ENCODE results near the gene MGLL.

MGLL gene

DNA sequence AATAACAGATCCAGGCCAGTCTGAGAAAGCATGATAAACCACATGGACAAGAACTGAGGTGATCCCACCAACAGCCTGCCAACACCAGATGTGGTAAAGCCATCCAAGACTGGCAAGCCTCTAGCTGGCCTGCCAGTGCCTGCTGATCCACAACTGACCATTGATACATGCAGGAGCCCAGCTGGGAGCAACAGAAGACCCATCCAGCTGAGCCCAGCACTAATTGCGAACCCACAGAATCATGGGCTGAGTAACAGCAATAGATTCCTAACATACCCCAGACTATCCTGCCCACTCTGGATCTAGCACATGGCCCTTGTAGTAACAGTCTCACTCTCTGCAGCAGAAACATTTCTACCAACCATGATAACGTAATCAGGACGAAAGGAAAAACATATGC, 10.6 kb downstream of the MGLL start:
- DNase-seq (ENCODE audit: low read depth) = no peak

DNA sequence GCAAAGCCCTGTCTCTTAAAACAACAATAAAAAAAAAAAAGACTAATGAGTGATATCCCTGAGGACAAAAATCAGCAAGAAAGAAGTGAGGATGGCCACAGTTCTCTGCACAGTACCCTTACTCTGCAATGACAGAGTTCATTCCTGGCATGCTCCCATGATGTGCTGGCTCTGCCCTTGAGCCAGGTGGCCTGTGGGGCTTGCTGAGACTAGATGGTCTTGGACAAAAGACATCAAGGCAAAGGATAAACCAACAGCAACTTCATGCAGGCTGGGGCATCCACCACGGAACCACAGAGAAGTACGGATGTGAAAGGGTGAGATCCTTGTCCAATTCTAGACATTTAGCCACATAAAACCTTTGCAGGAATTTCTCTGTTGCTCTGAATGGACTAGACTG, 12.7 kb downstream of the MGLL start:
- no peak for DNase-seq (ENCODE audit: low read depth)

DNA sequence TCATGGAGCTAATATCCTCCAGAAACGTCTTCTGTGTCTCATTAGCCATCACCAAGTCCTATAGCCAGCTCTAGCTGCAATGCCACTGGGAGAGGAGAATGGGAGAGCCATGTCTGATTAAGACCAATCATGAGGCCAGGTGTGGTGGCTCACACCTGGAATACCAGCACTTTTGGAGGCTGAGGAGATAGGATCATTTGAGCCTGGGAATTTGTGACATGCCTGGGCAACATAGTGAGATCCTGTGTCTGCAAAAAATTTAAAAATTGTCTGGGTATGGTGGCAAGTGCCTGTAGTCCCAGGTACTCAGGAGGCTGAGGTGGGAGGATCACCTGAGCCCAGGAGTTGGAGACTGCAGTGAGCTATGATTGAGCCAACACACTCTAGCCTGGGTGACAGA, 13.1 kb downstream of the MGLL start:
- DNase-seq (ENCODE audit: low read depth) = no peak

DNA sequence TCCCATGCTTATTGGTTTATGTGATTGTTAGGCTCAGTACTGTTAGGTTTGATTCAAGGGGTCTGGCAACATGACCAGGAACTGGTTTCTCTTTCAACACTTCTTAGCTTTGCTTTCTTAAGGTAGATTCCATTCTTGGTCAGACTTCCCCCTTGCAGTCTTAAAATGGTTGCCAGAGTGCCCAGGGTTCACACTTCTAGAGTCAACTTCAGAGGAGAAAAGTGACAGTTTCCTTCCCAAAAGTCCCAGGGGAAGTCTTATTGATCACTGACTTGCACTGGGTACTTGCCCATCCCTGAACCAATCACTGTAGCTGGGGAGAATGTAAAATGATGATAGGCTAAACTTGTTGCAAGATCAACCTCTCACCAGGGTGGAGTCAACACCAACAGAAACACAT, 14.1 kb downstream of the MGLL start:
- no peak for DNase-seq (ENCODE audit: low read depth)

DNA sequence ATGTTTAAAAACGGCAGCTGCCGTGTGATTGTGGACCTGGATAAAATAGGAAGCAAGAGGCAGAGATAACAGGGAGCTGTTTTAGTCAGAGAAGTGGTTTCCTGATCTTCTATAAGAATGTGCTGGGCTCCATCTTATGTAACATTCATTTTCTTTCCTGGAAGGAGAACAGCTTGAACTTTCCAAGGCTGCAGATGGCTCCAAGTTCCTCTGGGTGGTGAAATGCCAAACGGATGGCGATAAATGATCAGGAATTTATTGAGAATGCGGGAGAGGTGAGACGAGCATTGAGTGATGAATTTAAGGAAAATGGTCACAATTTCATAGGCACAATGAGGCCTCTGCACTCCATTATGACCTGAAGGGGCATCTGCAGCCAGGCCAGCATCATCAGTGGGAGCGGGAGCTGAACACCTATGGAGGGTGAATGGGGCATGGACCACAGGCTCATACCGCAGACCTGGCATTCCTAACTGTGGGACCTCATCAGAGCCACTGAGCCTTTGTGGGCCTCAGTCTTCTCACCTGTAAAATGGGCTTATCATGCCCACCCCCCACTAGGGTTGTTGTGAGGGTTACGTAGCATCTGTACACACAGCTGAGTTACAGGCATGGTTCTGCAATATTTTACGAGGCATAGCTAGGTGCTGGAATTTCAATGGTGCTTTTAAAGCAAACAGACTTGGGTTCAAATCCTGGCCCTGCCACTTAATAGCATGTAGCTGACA, 17.1 kb downstream of the MGLL start:
- DNase-seq (ENCODE audit: low read depth) = no peak

DNA sequence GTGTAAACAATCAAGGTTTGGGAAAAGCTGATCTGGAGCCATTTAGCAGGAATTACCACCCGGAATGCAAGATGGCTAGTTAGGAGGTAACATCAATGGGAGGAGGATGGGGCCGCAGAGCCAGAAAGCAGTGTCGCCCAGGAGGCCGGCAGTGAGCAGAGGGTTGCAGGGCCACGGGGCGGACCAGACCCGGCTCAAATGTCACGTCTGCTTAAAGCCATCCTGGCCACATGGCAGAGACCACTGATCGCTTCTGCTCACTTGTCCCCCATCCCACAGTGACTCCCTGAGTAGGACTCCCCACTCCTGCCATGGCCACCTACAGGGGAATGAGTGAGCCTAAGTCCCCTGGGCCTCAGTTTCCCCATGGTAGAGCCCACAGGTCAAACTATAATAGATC, 18.2 kb downstream of the MGLL start:
- no peak for DNase-seq (ENCODE audit: low read depth)

DNA sequence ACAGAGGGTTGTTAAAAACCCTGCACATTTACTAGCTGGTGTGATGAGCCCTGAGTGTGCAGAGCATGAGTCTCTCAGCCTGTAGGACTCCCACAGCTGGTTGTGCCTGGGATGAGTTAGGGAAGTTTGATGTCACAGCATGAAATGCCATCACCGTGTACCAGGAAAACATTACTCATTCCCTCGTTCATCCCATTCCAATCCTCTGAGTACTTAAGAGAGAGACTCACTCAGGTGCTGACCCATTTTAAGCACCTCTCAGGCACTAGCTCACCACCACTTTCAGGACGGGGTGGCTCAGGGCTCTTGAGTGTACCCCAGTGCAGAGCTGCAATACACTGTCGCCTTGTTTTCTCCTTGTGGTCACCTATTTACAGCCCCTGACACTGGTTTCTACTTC, 18.7 kb downstream of the MGLL start:
- no peak for DNase-seq (ENCODE audit: low read depth)

DNA sequence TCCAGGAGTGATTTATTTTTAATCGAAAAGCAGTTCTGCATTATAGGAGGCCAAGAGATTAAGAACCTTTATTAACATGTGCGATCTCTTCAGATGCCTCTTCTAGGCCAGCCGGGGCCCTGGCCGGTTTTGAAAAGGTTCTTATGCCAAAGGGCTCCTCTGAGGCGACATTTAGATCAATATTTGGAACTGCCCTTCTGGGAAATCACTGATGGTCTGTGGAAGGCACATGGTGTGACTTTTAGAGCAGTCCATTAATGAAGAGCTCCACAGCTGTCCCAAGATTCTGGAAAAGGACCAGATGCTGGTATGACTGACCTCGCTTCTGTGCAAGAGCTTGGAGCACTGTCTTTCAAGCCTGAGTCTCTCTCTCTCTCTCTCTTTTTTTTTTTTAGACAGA, 19.7 kb downstream of the MGLL start:
- DNase-seq (ENCODE audit: low read depth) = no peak

DNA sequence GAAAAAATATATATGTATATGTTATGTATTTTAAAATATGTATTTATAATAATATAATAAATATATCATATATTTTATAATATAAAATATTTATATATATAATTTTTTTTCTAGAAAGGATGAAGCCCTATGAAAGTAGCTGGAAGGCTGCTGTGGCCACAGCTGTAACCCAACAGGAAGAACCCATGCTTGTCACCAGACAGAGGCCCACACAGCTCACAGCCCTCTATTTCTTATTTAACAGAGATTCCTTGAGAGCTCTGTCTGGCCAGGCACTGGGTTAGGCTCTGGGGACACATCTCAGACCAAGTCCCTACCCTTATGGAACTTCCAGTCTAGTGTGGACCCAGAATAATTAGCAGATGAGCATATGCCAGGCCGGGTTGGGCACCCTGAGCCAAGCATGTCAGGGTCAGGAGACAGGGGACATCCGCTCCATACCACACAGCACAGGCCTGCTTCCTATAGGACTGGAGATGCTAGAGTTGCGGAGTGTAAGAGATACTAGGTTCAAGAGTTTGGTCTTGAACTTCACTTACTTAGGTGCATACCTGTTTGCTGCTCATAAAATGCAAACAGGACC, 20.5 kb downstream of the MGLL start:
- DNase-seq (ENCODE audit: low read depth) = no peak

DNA sequence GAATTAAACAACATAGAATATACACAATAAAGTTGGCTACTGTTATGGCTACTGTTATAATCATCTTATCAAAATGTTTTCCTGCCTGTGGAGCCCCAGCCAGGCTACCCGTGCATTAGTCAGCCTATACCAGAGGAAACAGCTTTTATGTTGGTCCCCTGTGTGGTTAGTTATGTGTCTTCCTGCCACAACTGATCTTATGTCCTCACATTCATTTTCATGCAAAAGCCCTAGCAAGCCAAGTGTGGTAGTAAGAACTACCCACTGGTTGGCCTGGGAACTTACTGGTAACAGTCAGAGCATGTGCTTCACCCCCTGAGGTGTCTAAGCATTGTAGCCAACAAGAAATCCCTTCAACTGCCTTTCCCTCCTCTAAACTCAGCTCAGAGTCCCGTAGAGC, 21.8 kb downstream of the MGLL start:
- DNase-seq (ENCODE audit: low read depth) = no peak

DNA sequence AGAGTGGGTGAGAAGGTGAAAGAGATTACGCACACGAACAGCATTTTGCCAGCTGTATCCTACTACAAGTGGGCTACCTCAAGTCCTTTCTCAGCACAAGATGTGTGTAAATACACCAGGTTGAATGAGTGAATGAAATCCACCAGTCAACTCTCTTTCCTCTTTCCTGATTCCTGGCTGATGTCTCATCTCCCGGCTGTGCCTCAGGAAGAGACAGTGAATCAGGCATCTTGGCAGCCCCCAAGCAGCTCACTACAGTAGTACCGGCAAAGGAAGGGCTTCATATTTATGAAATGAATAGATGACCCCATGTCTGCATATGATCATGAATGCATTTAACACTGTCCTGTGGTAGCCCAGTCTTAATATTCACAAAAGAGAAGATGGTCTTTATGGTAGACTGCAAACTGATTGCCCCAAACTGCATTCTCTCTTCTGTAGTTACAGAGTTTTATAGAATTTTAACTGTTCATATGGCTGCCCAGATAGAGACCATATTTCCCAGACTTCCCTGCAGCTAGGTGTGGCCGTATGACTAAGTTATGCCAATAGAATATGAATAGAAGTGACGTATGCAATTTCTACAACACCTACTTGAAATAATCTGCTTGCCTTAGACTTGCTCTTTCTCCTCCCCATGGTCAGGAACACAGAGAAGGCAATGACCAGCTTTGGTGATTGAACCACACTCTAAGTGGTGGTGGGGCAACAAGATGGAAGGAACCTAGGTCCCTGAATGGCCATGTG, 22.7 kb downstream of the MGLL start:
- DNase-seq (ENCODE audit: low read depth) = no peak

DNA sequence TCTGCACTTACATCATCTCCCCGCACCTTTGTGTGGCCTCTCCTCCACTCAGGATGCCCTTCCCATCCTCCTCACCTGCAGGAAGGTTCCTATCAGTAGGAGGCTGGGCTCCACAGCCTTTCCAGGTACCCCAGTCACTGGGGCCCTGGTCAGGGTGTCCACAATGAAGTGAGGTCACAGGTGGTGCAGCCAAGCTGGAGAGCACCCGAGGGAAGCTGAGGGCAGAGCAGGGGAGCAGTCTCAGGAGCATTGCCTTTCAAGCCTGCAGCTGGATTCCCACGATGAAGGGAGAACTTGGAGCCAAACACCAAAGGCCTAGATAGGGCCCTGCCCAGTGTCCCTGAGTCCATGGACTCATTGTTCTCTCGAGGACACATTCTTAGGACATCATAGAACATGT, 23.6 kb downstream of the MGLL start:
- DNase-seq (ENCODE audit: low read depth) = no peak

DNA sequence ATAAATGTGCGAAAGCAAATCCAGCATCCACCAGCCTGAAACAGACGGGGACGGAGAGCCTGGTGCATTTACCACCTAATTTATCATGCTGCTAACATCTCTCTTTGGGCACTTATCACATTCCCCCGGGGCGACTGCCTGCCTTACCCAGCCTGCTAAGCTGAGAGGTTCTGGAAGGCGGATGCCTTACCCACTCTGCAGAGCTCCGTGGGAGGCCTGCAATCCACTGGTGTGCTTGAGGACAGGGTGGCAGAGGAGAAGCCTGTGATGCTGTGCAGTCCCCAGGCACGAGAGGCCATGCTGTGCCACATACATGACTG, 25.5 kb downstream of the MGLL start:
- DNase-seq (ENCODE audit: low read depth) = no peak

DNA sequence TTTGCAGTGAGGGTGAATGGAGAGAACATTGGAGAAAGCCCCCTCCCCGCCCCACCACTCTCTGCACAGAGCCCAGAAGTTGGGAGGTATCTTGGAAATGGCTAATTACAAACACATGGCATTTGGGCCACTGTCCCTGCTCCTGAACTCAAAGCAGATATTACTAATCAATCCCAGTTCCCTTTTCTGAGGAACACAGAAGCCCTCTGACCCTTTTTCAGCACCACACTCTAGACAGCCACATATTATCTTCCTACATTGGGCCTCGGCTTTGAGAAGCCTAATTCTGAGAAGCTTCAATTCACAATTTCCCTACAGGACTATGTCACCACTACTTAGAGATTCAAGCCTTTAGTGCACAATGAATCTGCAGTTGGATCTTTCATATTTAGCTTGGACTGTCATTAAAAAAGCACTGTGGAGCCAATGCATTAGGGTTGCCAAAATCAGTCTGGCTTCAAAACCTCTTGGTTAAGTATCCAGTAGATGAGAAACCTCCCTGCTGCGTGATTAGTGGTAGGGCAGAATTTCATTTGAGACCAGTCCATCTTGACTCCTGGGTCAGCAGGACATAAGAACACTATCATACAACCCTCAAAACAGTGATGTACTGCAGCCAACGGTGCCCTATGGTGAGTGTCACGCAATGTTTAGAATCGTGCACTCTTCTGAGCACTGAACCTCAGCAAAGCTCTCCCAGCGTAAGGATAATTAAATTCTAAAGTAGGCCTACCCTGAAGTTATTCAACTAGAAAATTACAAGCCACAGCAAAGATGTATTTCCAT, 26.1 kb downstream of the MGLL start:
- DNase-seq (ENCODE audit: low read depth) = no peak

DNA sequence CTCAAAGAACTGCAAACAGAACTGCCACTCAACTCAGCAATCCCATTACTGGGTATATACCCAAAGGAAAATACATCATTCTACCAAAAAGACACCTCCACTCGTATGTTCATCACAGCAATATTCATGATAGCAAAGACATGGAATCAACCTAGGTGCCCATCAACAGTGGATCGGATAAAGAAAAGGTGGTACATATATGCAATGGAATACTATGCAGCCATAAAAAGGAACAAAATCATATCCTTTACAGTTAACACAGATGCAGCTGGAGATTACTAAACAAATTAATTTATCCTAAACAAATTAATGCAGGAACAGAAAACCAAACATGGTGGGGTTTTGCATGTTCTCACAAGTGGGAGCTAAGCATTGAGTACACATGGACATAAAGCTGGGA, 27.3 kb downstream of the MGLL start:
- DNase-seq (ENCODE audit: low read depth) = no peak

DNA sequence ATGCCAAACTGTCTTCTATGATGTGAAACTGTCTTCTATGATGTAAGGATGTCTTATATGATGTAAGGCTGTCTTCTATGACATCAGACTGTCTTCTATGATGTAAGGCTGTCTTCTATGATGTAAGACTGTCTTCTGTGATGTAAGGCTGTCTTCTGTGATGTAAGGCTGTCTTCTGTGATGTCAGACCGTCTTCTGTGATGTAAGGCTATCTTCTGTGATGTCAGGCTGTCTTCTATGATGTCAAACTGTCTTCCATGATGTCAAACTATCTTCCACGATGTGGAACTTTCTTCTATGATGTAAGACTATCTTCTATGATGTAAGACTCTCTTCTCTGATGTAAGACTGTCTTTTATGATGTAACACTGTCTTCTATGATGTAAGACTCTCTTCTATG, 27.9 kb downstream of the MGLL start:
- DNase-seq (ENCODE audit: low read depth) = no peak

DNA sequence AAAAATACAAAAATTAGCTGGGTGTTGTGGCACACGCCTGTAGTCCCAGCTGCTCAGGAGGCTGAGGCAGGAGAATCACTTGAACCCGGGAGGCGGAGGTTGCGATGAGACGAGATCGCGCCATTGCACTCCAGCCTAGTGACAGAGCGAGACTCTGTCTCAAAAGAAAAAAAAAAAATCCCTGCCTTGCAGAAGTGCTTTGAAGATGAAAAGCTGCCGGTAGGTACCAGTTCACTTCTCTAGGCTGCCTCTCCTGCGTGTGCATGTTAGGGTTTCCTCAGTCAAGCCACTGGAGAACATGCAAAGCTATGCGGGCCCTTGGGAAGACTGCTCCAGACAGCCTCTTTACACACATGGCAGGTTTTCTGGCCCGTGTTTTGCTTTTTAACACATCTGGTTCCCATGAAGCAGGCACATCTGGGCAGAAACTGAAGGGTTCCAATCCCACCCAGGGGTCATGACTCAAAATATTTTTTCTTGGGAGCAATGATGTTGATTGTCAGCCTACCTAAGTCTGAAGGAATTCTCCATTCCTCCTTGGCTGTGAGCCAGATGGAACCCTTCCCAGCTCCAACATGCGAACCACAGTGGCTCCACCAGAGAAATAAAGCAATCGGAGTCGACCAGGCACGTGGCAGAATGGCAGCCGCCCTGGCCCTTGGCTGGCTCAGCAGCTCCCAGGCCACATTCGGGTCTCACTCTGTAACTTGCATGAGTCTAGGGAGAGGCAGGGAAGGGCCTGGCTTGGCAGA, 29.6 kb downstream of the MGLL start:
- DNase-seq (ENCODE audit: low read depth) = no peak

DNA sequence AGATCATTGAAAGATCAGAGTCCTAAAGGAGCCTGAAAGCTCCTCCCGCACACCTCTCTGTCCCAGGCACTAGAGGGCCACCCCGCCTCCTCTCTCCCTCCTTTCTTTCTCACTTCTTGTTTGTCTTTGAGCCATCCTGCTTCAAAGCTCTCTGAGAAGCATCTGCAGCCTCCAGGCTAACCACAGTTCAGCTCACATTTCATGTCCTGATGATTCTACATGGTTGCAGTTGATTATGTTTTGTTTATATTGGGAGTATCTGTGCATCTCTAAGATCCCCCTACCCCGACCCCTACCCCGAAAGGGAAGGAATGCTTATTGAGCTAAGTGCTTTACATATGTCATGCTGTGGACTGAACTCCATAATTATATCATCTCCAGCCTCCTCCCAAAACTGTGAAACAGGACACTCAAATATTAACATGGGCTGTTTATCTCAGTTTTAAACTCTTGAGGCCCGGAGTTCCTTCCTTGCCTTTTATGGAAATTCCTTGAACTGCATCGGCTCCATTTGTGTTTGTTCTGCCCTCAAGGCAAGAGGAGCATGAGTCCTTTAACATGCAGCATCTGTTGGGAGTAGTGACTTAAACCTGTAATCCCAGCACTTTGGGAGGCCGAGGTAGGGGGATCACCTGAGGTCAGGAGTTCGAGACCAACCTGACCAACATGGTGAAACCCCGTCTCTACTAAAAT, 30.9 kb downstream of the MGLL start:
- no peak for DNase-seq (ENCODE audit: low read depth)

DNA sequence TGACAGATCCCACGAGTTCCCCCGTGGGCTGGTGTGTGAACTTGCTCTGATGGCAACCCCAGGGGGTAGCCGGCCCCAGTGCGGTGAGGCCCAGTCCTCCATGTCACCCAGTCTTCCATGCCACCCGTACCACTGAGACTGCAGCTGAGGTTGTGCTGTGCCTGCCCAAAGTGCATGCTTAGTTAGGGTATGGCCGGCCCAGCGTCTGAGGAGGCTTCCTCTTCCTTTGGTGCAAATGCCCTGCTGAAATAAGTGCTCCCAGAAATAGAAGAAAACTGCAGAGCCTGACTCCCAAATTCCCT, 31.5 kb downstream of the MGLL start:
- DNase-seq (ENCODE audit: low read depth) = no peak

DNA sequence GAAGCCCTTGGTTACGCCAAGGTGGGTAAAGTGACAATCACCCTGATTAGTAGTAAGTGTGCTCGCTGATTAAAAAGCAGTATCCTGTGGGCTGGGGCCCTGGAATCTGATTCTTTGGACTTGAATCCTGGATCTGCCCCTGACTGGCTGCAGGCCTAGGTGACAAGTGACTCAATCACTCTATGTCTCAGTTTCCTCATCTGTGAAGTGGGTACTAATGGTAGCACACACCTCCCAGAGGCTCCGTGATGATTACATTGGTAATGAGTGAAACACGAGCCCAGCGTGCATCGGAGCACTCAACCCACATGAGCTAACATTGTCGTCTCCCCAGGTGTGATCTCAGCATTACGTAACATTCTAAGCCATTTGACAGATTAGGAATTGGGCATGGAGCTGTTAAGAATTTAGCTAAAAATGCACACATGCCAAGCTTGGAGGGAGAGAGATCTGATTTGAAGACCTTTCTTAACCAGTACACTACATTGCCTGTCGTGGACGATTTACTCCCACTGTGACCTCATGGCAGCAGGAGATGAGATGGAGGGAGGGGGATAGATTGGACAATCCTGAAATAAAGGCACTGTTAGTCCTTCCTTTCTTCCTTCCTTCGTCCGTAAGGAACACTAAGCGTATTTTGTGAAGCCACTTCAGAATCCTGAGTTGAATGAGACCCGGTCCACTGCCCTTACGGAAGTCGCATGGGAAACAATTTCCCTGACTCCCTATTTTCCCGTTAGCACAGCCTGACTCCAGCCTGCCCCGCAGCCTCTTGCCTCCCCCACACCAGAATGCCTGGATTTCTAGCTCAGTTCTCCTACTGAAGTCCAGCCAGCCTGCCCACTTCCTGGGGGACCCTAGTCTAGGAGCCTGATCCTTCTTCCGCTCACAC, 32.1 kb downstream of the MGLL start:
- DNase-seq (ENCODE audit: low read depth) = no peak

DNA sequence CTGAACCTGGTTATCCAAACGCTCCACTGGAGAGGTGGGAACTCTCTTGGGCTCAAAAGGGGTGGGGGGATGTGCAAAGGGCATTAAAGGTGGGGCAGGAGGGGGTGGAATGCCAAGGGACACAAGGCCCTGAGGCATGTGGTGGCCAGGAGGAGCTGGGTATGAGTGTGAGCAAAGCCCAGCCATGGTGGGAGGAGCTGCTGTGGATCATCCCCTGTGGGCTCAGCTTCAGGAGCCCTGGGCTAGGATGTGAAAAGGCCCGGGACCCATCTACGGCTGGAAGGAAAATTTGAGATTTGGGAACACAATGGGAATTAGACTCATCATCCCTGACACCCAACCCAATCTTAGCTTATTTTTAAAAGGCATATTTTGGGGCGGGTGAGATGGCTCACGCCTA, 33.3 kb downstream of the MGLL start:
- DNase-seq (ENCODE audit: low read depth) = no peak
